Erythroblast (primary cell): ENCODE data around the gene WDR90.

Experiments used
- GATA1 ChIP-seq: IDR thresholded peaks from 2 replicates; pipeline ENCODE4 v1.6.1; 2011; ENCODE audit warnings: low read depth, mild to moderate bottlenecking, control low read depth, low read length, moderate library complexity
- POLR2A ChIP-seq: IDR thresholded peaks from 2 replicates; pipeline ENCODE4 v1.6.1; 2011; ENCODE audit warnings: mild to moderate bottlenecking, low read length

GRCh38 chr16:633336-634050, 15.7 kb upstream of the WDR90 start:
- TF ChIP-seq POLR2A (no peak), GATA1 (no peak)
